Small intestine (tissue), 7 donors: ENCODE results near the gene SCGB2A2. TPM values are rescaled to one million over a fixed set of nuclear protein-coding genes. Genes with fewer than 3 reads are reported as not detected.

ENCODE experiments used
- DNase-seq, 2 donors: peaks; one replicate each; pipeline versions ENCODE4 v3.0.0 to v3.0.0-alpha.2; 2013
- FAIRE-seq: peaks from 2 replicates; lab custom pipeline; 2012; peaks lifted over from hg19 to GRCh38; lab: Jason Lieb, UNC
- H3K27ac ChIP-seq, 3 donors: one replicate each; pipeline ENCODE4 v1.5.1; 2013; ENCODE audit warnings: low read length in 2 of 3, mild to moderate bottlenecking in 2 of 3, control low read depth in 1 of 3, inconsistent platforms in 1 of 3, low read depth in 1 of 3, moderate library complexity in 1 of 3
- H3K27me3 ChIP-seq, 3 donors: one replicate each; pipeline ENCODE4 v1.6.1; 2013; ENCODE audit warnings: low read length in 3 of 3, inconsistent platforms in 1 of 3; ENCODE audit not compliant: control insufficient read depth in 3 of 3, insufficient read depth in 3 of 3
- H3K36me3 ChIP-seq, 3 donors: one replicate each; pipeline ENCODE4 v1.6.1; 2013; ENCODE audit warnings: low read length in 3 of 3, inconsistent platforms in 1 of 3, low read depth in 1 of 3, mild to moderate bottlenecking in 1 of 3, moderate library complexity in 1 of 3; ENCODE audit not compliant: control insufficient read depth in 3 of 3, insufficient read depth in 2 of 3
- H3K4me1 ChIP-seq, 3 donors: one replicate each; pipeline ENCODE4 v1.6.1; 2013; ENCODE audit warnings: low read length in 2 of 3, inconsistent platforms in 1 of 3, low read depth in 1 of 3, mild to moderate bottlenecking in 1 of 3, moderate library complexity in 1 of 3; ENCODE audit not compliant: control insufficient read depth in 3 of 3, insufficient read depth in 2 of 3
- H3K4me3 ChIP-seq, 3 donors: one replicate each; pipeline ENCODE4 v1.5.1; 2013; ENCODE audit warnings: low read length in 3 of 3, control low read depth in 1 of 3, inconsistent platforms in 1 of 3, low read depth in 1 of 3, mild to moderate bottlenecking in 1 of 3, moderate library complexity in 1 of 3
- H3K9me3 ChIP-seq, 2 donors: one replicate each; pipeline ENCODE4 v1.6.1; 2013; ENCODE audit warnings: low read depth in 1 of 2, low read length in 1 of 2; ENCODE audit not compliant: control insufficient read depth in 2 of 2, insufficient read depth in 1 of 2
- WGBS, 3 donors: extraction: QIAGEN DNeasy Blood & Tissue Kit; methylation state at CpG; one replicate each; pipeline ENCODE4 v1.1.7; 2013; 5-methylcytosine and 5-hydroxymethylcytosine counted together
- polyA plus RNA-seq, 4 donors: library from polyadenylated mRNA; stranded (reverse) in 3 of 4; unstranded in 1 of 4; fragments of 200-250 nt in 3 of 4; fragments of 120-200 nt in 1 of 4; gene quantifications; one replicate each; pipeline versions ENCODE4 v1.2.1 to v1.2.3, GENCODE V29; 2013
- donor health status: healthy with polysubstance abuse.
- donor health status: control.
- donor health status: control.
- donor health status: Bipolar disorder and iron deficiency.
- donor health status: healthy.

Gene SCGB2A2
- polyA plus RNA-seq, 4 donors = not detected

GRCh38 chr11:62267050-62267449, 2.9 kb upstream of the SCGB2A2 start:
- Histone ChIP-seq H3K27me3 (peaks cover 0 to 5% (median 4%) of the 10 kb centered on the region in 3 donors), H3K36me3 (no peaks in the 10 kb centered on the region), H3K4me3 (no peak overlapping the region), H3K4me1 (no peaks in the 10 kb centered on the region), H3K27ac (no peak overlapping the region), H3K9me3 (no peaks in the 10 kb centered on the region)
- FAIRE-seq (no peak), DNase-seq (no peak)
- 85 to 86% (median 85%) methylated on average over 1 of the region's 1 CpG for WGBS, 3 donors

- 58 to 77% (median 60%) methylated on average over 3 of the region's 3 CpGs for WGBS, 3 donors
- Histone ChIP-seq H3K4me3 (no peak overlapping the region), H3K4me1 (no peaks in the 10 kb centered on the region), H3K27ac (no peak overlapping the region), H3K27me3 (peaks cover 0 to 5% (median 4%) of the 10 kb centered on the region in 3 donors), H3K9me3 (no peaks in the 10 kb centered on the region), H3K36me3 (no peaks in the 10 kb centered on the region)
- DNase-seq = no peak
- no peak for FAIRE-seq
Measured at GRCh38 chr11:62267576-62267975, 2.4 kb upstream of the SCGB2A2 start.

GRCh38 chr11:62273284-62273683, 3.3 kb downstream of the SCGB2A2 start:
- Histone ChIP-seq H3K27ac (no peak overlapping the region), H3K4me3 (no peak overlapping the region), H3K36me3 (no peaks in the 10 kb centered on the region), H3K9me3 (no peaks in the 10 kb centered on the region), H3K4me1 (no peaks in the 10 kb centered on the region), H3K27me3 (peaks cover 0 to 7% (median 0%) of the 10 kb centered on the region in 3 donors)
- no peak for DNase-seq
- FAIRE-seq = no peak
- 73 to 81% (median 76%) methylated on average over 5 of the region's 5 CpGs for WGBS, 3 donors

- FAIRE-seq (no peak), DNase-seq (no peak)
- 71 to 84% (median 83%) methylated on average over 7 of the region's 7 CpGs for WGBS, 3 donors
- H3K27me3 ChIP-seq = peaks cover 0 to 7% (median 0%) of the 10 kb centered on the region in 3 donors
- H3K4me1 ChIP-seq = no peaks in the 10 kb centered on the region
- H3K4me3 ChIP-seq = no peak overlapping the region
- no peak overlapping the region for H3K27ac ChIP-seq
- no peaks in the 10 kb centered on the region for H3K36me3 ChIP-seq
- H3K9me3 ChIP-seq = no peaks in the 10 kb centered on the region
Measured at GRCh38 chr11:62273789-62274275, 3.9 kb downstream of the SCGB2A2 start.

- FAIRE-seq (no peak), DNase-seq (no peak)
- H3K27ac ChIP-seq = no peak overlapping the region
- peaks cover 0 to 3% (median 0%) of the 10 kb centered on the region in 3 donors for H3K27me3 ChIP-seq
- H3K9me3 ChIP-seq = no peaks in the 10 kb centered on the region
- H3K4me1 ChIP-seq = no peaks in the 10 kb centered on the region
- no peak overlapping the region for H3K4me3 ChIP-seq
- H3K36me3 ChIP-seq = no peaks in the 10 kb centered on the region
Measured at GRCh38 chr11:62280452-62280851, 10.5 kb downstream of the SCGB2A2 start.

GRCh38 chr11:62295504-62295903, 25.5 kb downstream of the SCGB2A2 start:
- no peaks in the 10 kb centered on the region for H3K36me3 ChIP-seq
- H3K9me3 ChIP-seq = no peaks in the 10 kb centered on the region
- WGBS, 3 donors = 48 to 59% (median 54%) methylated on average over 2 of the region's 2 CpGs
- H3K27me3 ChIP-seq = peaks cover 0 to 10% (median 7%) of the 10 kb centered on the region in 3 donors
- FAIRE-seq = no peak
- DNase-seq = peak in 1 of 2 donors; percentile 36
- H3K27ac ChIP-seq = no peak overlapping the region
- H3K4me3 ChIP-seq = no peak overlapping the region
- H3K4me1 ChIP-seq = no peaks in the 10 kb centered on the region

GRCh38 chr11:62298975-62299374, 29.0 kb downstream of the SCGB2A2 start, which contains the start of gene SCGB1D4:
SCGB1D4 (minus strand) TSS chr11:62299075; CDS start chr11:62299010, 65 bp downstream.
- WGBS, 3 donors = 44 to 64% (median 47%) methylated on average over 7 of the region's 7 CpGs
- no peak for DNase-seq
- H3K27ac ChIP-seq = no peak within 1 kb of the TSS
- H3K4me3 ChIP-seq = no peak within 1 kb of the TSS
- FAIRE-seq = no peak
- peaks cover 0 to 14% (median 8%) of the 10 kb centered on the region in 3 donors for H3K27me3 ChIP-seq
- H3K9me3 ChIP-seq = no peaks in the 10 kb centered on the region
- no peaks in the 10 kb centered on the region for H3K4me1 ChIP-seq
- H3K36me3 ChIP-seq = no peaks in the 10 kb centered on the region

GRCh38 chr11:62306227-62306626, 36.3 kb downstream of the SCGB2A2 start:
- WGBS, 3 donors = 31 to 35% (median 33%) methylated on average over 6 of the region's 6 CpGs
- no peak for FAIRE-seq
- no peak for DNase-seq

GRCh38 chr11:62307950-62308349, 38.0 kb downstream of the SCGB2A2 start:
- no peak overlapping the region for H3K27ac ChIP-seq
- FAIRE-seq = no peak
- H3K9me3 ChIP-seq = no peaks in the 10 kb centered on the region
- no peaks in the 10 kb centered on the region for H3K4me1 ChIP-seq
- H3K36me3 ChIP-seq = no peaks in the 10 kb centered on the region
- no peak for DNase-seq
- H3K4me3 ChIP-seq = no peak overlapping the region
- peaks cover 0 to 5% (median 0%) of the 10 kb centered on the region in 3 donors for H3K27me3 ChIP-seq

More at GRCh38 chr11:62306227-62306626, 36.3 kb downstream of the SCGB2A2 start:
- no peak overlapping the region for H3K4me3 ChIP-seq
- peaks cover 0 to 8% (median 0%) of the 10 kb centered on the region in 3 donors for H3K27me3 ChIP-seq
- no peaks in the 10 kb centered on the region for H3K4me1 ChIP-seq
- H3K27ac ChIP-seq = no peak overlapping the region
- no peaks in the 10 kb centered on the region for H3K36me3 ChIP-seq
- H3K9me3 ChIP-seq = no peaks in the 10 kb centered on the region
